B cell (primary cell): ENCODE measurements around the gene RBM26. TPM values are rescaled to one million over a fixed set of nuclear protein-coding genes. Genes with fewer than 3 reads are reported as not detected.

ENCODE experiments used
- ATAC-seq: fragments of 200-7000 bp; cut with Tn5 transposase; one replicate; pipeline ENCODE4 v1.10.0; 2021; ENCODE audit warnings: low read depth, mild to moderate bottlenecking, moderate number of reproducible peaks, moderate library complexity
- CTCF ChIA-PET: fragments of 350-600 bp; sonication (Branson Sonifier 250); formaldehyde crosslinking; loops from one replicate; lab custom pipeline; 2021; ENCODE audit warnings: antibody characterized with exemption, inconsistent platforms; lab: Charles Lee
- POLR2A ChIA-PET: fragments of 350-600 bp; sonication (Branson Sonifier 250); formaldehyde crosslinking; loops from one replicate; lab custom pipeline; 2021; ENCODE audit warnings: antibody characterized with exemption; lab: Charles Lee
- DNase-seq: peaks from one replicate; pipeline ENCODE4 v3.0.0; 2013
- H2AFZ ChIP-seq: 2 replicates; pipeline ENCODE4 v1.6.1; 2012; ENCODE audit warnings: mild to moderate bottlenecking, low read depth, low read length; ENCODE audit not compliant: insufficient read depth, poor library complexity, severe bottlenecking
- H3K27ac ChIP-seq, 2 donors: 1 replicate in 1 of 2; 2 replicates in 1 of 2; pipeline ENCODE4 v1.5.1; 2012 to 2013; ENCODE audit warnings: low read length in 2 of 2, mild to moderate bottlenecking in 2 of 2, moderate library complexity in 1 of 2
- H3K27me3 ChIP-seq, 4 experiments: fragments of 200-600 bp in 1 of 4; sonication (generic) in 1 of 4; replicated peaks in 1 of 4; 1 replicate in 2 of 4; 2 replicates in 2 of 4; pipeline versions ENCODE4 v1.6.1 to v1.7.0; 2013 to 2016; ENCODE audit warnings: low read length in 3 of 4, mild to moderate bottlenecking in 2 of 4, mixed read lengths in 1 of 4, moderate library complexity in 1 of 4; ENCODE audit not compliant: insufficient read depth in 4 of 4, control insufficient read depth in 3 of 4; ENCODE audit errors: control extremely low read depth in 1 of 4
- H3K36me3 ChIP-seq, 2 experiments: replicated peaks in 1 of 2; 1 replicate in 1 of 2; 2 replicates in 1 of 2; pipeline versions ENCODE4 v1.6.1 to v1.7.1; 2013; ENCODE audit warnings: low read length in 1 of 2; ENCODE audit not compliant: insufficient read depth in 2 of 2, control insufficient read depth in 1 of 2; ENCODE audit errors: control extremely low read depth in 1 of 2, extremely low read depth in 1 of 2
- H3K4me1 ChIP-seq, 2 donors: fragments of 200-600 bp in 1 of 2; sonication (generic) in 1 of 2; 1 replicate in 1 of 2; 2 replicates in 1 of 2; pipeline versions ENCODE4 v1.5.1 to v1.6.1; 2013 to 2017; ENCODE audit warnings: low read length in 2 of 2; ENCODE audit not compliant: control insufficient read depth in 2 of 2, insufficient read depth in 2 of 2
- H3K4me2 ChIP-seq: replicated peaks from 2 replicates; pipeline ENCODE3; 2012; ENCODE audit warnings: mild to moderate bottlenecking, low read depth, low read length; ENCODE audit not compliant: poor library complexity, severe bottlenecking
- H3K4me3 ChIP-seq, 5 experiments: fragments of 200-600 bp in 1 of 5; sonication (generic) in 1 of 5; 1 replicate in 3 of 5; 2 replicates in 2 of 5; pipeline versions ENCODE4 v1.5.1 to v1.7.0; 2011 to 2016; ENCODE audit warnings: low read length in 4 of 5, mild to moderate bottlenecking in 4 of 5, low read depth in 2 of 5, control low read depth in 1 of 5, moderate library complexity in 1 of 5; ENCODE audit not compliant: insufficient read depth in 1 of 5; ENCODE audit errors: control extremely low read depth in 1 of 5, extremely low read depth in 1 of 5
- H3K79me2 ChIP-seq: fragments of 200-600 bp; sonication (generic); one replicate; pipeline ENCODE4 v1.6.0; 2016; ENCODE audit warnings: low read length; ENCODE audit not compliant: control insufficient read depth, insufficient read depth
- H3K9ac ChIP-seq: fragments of 200-600 bp; sonication (generic); 2 replicates; pipeline ENCODE4 v1.6.1; 2017; ENCODE audit warnings: mild to moderate bottlenecking, low read length, moderate library complexity
- H3K9me3 ChIP-seq, 3 donors: one replicate each; pipeline versions ENCODE4 v1.6.1 to v1.7.1; 2013; ENCODE audit warnings: low read length in 2 of 3; ENCODE audit not compliant: control insufficient read depth in 2 of 3, insufficient read depth in 1 of 3; ENCODE audit errors: control extremely low read depth in 1 of 3
- H4K20me1 ChIP-seq: 2 replicates; pipeline ENCODE4 v1.6.0; 2012; ENCODE audit warnings: mild to moderate bottlenecking, low read length; ENCODE audit not compliant: insufficient read depth, control insufficient read depth, poor library complexity, severe bottlenecking
- H3K27ac Mint-ChIP-seq: one replicate; pipeline ENCODE4 v1.8.0; 2021; ENCODE audit warnings: mixed read lengths
- H3K27me3 Mint-ChIP-seq: one replicate; pipeline ENCODE4 v1.8.0; 2021; ENCODE audit warnings: mixed read lengths
- H3K4me1 Mint-ChIP-seq: one replicate; pipeline ENCODE4 v1.8.0; 2021; ENCODE audit warnings: mixed read lengths
- H3K4me3 Mint-ChIP-seq: one replicate; pipeline ENCODE4 v1.8.0; 2021; ENCODE audit warnings: mixed read lengths
- H3K9me3 Mint-ChIP-seq: one replicate; pipeline ENCODE4 v1.8.0; 2022; ENCODE audit warnings: mixed read lengths; ENCODE audit not compliant: insufficient read depth
- CTCF ChIP-seq: fragments of 200-600 bp; IDR thresholded peaks from one replicate; pipeline ENCODE4 v1.8.0; 2022; ENCODE audit warnings: antibody characterized with exemption, mild to moderate bottlenecking
- EZH2 ChIP-seq: IDR thresholded peaks from 2 replicates; pipeline ENCODE4 v1.6.1; 2012; ENCODE audit warnings: borderline replicate concordance, low read depth, mild to moderate bottlenecking, moderate library complexity, low read length; ENCODE audit not compliant: insufficient read depth, poor library complexity, severe bottlenecking
- WGBS: methylation state at CpG from one replicate; pipeline ENCODE4 v1.1.5; 2013; ENCODE audit warnings: missing lambda C conversion rate; ENCODE audit not compliant: insufficient coverage; 5-methylcytosine and 5-hydroxymethylcytosine counted together
- intact Hi-C: fragments of 100-400 bp; cut with micrococcal nuclease; formaldehyde crosslinking; loops from one replicate; pipeline ENCODE4 v1.10.0; 2022
- polyA plus RNA-seq: library from polyadenylated mRNA; depleted of rRNA; stranded (reverse); fragments of >200 nt; gene quantifications from 2 replicates; pipeline ENCODE4 v1.2.3, GENCODE V29; 2012
- total RNA-seq, 2 donors: library from RNA; stranded (reverse); fragments of 120-200 nt in 1 of 2; gene quantifications; 1 replicate in 1 of 2; 2 replicates in 1 of 2; pipeline versions ENCODE4 v1.2.3 to v1.2.4, GENCODE V29; 2013 to 2022

Gene RBM26
- total and polyA plus RNA-seq, 2 donors (not counting 1 experiment from before 2014, with no cell fraction given), result 34.5 to 159 TPM

- Histone ChIP-seq H3K4me3 (no peak overlapping the region), H3K79me2 (no peaks in the 10 kb centered on the region), H3K9ac (no peak overlapping the region), H3K4me2 (no peak overlapping the region), H3K27me3 (no peaks in the 10 kb centered on the region), H3K4me1 (no peaks in the 10 kb centered on the region), H3K36me3 (no peaks in the 10 kb centered on the region), H4K20me1 (no peaks in the 10 kb centered on the region), H2AFZ (no peak overlapping the region), H3K9me3 (peaks cover 0 to 1% (median 0%) of the 10 kb centered on the region in 3 donors), H3K27ac (no peak overlapping the region)
- Mint-ChIP-seq H3K27me3 (no peaks in the 10 kb centered on the region), H3K4me1 (no peaks in the 10 kb centered on the region), H3K27ac (no peak overlapping the region), H3K4me3 (no peak overlapping the region), H3K9me3 (no peaks in the 10 kb centered on the region)
- no peak for TF ChIP-seq CTCF
- TF ChIP-seq EZH2, result no peak
- intact Hi-C loops, result no loop called here
- POLR2A ChIA-PET, result no interaction called here
- DNase-seq, result no peak
- CTCF ChIA-PET, result no interaction called here
- ATAC-seq, result no peak
Observed at GRCh38 chr13:79289571-79289970, 116.5 kb downstream of the RBM26 start.

GRCh38 chr13:79287939-79288795, 117.9 kb downstream of the RBM26 start:
- no peak for ATAC-seq
- intact Hi-C loops, result no loop called here
- no peak overlapping the region for H3K4me3 ChIP-seq
- ChIA-PET CTCF (no interaction called here), POLR2A (no interaction called here)
- no peak for DNase-seq
- TF ChIP-seq CTCF, result no peak
- TF ChIP-seq EZH2, result no peak
- H4K20me1 ChIP-seq, result no peaks in the 10 kb centered on the region
- H3K36me3 ChIP-seq, result no peaks in the 10 kb centered on the region
- no peak overlapping the region for H3K4me3 Mint-ChIP-seq
- no peak overlapping the region for H3K9ac ChIP-seq
- H3K4me2 ChIP-seq, result no peak overlapping the region
- no peaks in the 10 kb centered on the region for H3K27me3 Mint-ChIP-seq
- H3K9me3 Mint-ChIP-seq, result no peaks in the 10 kb centered on the region
- H3K27ac ChIP-seq, result no peak overlapping the region
- no peaks in the 10 kb centered on the region for H3K4me1 ChIP-seq
- no peaks in the 10 kb centered on the region for H3K27me3 ChIP-seq
- no peaks in the 10 kb centered on the region for H3K4me1 Mint-ChIP-seq
- H3K79me2 ChIP-seq, result no peaks in the 10 kb centered on the region
- peaks cover 0 to 1% (median 0%) of the 10 kb centered on the region in 3 donors for H3K9me3 ChIP-seq
- no peak overlapping the region for H2AFZ ChIP-seq
- 97% methylated on average over 5 of the region's 9 CpGs for WGBS
- H3K27ac Mint-ChIP-seq, result no peak overlapping the region
